GM19043 (cell line): ENCODE measurements around the gene AP1S1.
"Not testable (repeated sequence)": the region's sequence is repeated elsewhere in the genome, so short reads cannot be mapped to it uniquely, and the experiment has no call there.

Experiments
- ATAC-seq: cut with Tn5 transposase; IDR thresholded peaks from one replicate; pipeline ENCODE4 v1.9.1; 2021; ENCODE audit warnings: low read depth; ENCODE audit not compliant: unreplicated experiment

AP1S1 gene

DNA sequence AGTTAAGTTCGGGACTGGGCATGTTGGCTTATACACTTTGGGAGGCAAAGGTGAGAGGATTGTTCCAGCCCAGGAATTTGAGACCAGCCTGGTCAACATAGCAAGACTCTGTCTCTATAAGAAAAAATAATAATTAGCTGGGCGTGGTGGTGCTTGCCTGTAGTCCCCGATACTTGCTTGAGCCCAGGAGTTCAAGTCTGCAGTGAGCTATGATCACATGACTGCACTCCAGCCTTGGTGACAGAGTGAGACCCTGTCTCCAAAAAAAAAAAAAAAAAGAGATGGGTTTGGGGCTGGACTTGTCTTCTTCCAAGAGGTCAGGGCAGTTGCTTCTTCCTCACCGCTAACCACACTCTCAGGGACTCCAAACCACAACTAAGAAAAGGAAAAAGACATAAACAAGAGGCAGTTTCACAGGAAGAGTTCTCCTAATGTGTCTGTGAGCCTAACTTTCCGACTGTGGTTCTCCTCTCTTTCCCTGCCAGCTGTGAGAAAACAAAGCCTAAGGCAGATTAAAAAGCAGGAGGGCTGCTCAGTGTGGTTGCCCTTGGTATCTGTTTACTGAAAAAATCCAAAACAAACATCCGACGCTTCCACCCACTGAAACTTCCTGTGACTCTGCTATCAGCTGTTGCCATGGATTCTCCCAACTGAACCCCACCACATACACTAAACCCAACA is 29.8 kb upstream of the AP1S1 start:
- no peak for ATAC-seq

DNA sequence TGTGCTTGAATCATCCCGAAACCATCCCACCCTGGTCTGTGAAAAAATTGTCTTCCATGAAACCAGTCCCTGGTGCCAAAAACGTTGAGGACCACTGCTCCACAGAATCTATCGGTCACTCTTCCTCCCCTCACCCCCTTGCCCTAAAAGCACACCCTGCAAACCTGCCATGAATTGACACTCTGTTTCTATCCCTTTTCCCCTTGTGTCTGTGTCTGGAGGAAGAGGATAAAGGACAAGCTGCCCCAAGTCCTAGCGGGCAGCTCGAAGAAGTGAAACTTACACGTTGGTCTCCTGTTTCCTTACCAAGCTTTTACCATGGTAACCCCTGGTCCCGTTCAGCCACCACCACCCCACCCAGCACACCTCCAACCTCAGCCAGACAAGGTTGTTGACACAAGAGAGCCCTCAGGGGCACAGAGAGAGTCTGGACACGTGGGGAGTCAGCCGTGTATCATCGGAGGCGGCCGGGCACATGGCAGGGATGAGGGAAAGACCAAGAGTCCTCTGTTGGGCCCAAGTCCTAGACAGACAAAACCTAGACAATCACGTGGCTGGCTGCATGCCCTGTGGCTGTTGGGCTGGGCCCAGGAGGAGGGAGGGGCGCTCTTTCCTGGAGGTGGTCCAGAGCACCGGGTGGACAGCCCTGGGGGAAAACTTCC is 28.2 kb upstream of the AP1S1 start:
- ATAC-seq: no peak

DNA sequence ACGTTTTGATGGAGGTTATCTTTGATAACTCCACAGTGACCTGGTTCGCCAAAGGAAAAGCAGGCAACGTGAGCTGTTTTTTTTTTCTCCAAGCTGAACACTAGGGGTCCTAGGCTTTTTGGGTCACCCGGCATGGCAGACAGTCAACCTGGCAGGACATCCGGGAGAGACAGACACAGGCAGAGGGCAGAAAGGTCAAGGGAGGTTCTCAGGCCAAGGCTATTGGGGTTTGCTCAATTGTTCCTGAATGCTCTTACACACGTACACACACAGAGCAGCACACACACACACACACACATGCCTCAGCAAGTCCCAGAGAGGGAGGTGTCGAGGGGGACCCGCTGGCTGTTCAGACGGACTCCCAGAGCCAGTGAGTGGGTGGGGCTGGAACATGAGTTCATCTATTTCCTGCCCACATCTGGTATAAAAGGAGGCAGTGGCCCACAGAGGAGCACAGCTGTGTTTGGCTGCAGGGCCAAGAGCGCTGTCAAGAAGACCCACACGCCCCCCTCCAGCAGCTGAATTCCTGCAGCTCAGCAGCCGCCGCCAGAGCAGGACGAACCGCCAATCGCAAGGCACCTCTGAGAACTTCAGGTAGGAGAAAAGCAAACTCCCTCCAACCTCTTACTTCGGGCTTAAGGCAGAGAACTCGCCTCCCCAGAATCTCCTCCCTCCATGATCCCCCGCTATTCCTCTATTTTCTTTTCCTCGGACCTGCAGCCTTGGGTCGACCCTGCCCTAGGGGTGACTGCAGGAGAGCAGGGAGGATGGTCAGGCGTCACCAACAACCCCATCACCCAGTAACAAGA is 27.4 kb upstream of the AP1S1 start, which contains the start of gene SERPINE1:
Gene SERPINE1, plus strand, starts transcription at position 454 of the 809 bp plus-strand sequence. CDS start 1,290 bp downstream, outside the sequence.
- ATAC-seq: peak; percentile 52

DNA sequence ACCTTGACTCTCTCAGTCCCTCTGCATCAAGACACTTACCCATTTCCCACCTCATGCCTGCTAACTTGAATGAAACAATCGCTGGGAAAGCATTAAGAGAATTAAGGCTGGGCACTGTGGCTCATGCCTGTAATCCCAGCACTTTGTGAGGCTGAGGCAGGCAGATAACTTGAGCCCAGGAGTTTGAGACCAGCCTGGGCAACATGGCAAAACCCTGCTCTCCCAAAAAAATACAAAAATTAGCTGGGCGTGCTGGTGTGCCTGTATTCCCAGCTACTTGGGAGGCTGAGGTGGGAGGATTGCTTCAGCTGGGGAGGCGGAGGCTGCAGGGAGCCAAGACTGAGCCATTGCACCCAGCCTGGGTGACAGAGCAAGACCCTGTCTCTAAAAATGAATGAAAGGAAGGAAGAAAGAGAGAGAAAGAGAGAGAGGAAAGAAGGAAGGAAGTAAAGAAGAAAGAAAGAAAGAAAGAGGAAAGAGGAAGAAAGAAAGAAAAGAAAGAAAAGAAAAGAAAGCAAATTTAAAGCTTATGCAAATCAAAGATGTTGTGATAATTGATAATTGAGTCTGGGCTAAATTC is 26.7 kb upstream of the AP1S1 start:
- no peak for ATAC-seq

DNA sequence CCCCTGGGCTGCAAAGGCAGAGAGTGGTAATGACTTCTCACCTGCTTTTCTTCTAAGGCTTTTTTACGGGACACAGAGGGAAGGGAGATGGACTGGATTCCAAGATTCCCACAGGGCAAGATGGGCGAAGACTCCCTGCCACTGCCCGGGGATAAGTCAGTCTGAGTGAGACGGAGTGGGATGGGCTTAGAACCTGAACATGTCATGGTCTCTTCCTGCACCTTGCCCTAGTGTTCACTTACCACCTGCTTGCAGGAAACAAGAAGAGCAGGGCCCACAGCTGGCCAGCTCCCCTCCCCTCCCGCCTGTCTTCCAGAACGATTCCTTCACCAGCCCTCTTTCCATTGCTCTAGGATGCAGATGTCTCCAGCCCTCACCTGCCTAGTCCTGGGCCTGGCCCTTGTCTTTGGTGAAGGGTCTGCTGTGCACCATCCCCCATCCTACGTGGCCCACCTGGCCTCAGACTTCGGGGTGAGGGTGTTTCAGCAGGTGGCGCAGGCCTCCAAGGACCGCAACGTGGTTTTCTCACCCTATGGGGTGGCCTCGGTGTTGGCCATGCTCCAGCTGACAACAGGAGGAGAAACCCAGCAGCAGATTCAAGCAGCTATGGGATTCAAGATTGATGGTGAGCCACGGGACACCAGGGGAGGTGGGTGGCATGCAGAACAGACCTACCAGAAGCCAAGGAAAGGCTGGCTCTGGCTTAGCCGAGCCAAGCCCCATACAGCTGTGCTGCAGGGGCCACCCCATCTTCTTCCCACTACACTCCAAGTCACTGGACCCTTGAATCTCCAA is 26.0 kb upstream of the AP1S1 start:
- no peak for ATAC-seq

DNA sequence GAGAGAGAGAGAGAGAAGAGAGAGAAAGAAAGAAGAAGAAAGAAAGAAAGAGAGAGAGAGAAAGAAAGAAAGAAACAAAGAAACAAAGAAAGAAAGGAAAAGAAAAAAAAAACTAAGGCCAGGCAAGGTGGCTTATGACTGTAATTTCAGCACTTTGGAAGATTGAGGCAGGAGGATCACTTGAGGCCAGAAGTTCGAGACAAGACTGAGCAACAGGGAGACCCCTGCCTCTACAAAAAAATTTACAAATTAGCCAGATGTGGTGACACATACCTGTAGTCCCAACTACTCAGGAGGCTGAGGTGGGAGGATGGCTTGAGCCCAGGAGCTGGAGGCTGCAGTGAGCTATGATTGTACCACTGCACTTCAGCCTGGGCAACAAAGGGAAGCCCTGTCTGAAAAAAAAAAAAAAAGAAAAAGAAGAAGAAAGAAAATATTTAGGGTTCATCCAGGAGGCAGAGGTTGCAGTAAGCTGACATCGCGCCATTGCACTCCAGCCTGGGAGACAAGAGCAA is 24.6 kb upstream of the AP1S1 start:
- no peak for ATAC-seq

DNA sequence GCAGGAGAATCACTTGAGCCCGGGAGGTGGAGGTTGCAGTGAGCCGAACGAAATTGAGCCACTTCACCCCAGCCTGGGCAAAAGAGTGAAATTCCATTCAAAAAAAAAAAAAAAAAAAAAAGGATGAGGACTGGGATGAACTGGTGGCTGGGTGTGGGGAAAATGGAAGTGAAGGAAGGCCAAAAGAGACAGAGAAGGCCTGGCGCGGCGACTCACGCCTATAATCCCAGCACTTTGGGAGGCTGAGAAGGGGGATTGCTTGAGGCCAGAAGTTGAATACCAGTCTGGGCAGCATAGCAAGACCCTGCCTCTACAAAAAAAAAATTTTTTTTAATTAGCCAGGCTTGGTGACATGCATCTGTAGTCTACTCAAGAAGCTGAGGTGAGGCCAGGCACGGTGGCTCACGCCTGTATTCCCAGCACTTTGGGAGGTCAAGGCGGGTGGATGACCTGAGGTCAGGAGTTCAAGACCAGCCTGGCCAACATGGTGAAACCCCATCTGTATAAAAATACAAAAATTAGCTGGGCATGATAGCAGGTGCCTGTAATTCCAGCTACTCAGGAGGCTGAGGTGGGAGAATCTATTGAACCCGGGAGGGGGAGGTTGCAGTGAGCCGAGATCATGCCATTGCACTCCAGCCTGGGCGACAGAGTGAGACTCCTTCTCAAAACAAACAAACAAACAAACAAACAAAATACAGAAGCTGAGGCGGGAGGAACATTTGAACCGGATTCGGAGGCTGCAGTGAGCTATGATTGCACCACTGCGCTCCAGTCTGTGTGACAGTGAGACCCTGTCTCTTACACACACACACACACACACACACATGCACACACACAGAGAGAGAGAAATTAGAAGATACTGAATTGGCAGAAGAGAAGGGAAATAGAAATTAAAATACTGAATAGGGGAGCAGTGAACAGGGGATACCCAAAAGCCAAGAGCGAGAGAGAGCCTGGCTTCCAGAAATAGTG is 21.4 kb upstream of the AP1S1 start:
- ATAC-seq: not testable (repeated sequence)

DNA sequence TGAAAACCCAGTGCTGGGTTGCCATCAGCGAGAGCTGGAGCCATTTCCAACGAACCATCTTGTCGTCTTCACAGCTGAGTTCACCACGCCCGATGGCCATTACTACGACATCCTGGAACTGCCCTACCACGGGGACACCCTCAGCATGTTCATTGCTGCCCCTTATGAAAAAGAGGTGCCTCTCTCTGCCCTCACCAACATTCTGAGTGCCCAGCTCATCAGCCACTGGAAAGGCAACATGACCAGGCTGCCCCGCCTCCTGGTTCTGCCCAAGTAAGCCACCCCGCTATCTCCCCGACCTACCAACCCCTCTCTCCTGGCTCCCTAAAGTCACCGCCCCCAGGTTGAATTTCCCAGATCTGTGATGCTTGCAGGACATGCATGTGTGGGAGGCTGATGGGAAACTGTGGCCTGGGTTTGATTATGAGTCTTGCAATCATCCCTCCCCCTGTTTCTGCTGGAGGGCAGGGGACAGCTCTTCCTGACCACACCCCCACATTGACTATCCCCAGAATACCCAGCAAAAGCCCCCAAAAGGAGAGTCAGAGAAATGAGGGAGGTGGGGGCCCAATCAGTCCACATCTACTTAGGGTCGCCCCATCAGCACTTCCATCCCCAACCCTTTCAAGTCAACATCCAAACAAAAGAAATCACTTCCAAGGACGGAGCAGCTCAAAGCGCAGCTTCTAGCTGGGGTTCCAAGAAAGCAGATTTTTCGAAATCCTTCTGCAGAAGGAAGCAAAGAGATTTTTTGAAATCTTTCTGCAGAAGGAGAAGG is 20.5 kb upstream of the AP1S1 start:
- no peak for ATAC-seq

DNA sequence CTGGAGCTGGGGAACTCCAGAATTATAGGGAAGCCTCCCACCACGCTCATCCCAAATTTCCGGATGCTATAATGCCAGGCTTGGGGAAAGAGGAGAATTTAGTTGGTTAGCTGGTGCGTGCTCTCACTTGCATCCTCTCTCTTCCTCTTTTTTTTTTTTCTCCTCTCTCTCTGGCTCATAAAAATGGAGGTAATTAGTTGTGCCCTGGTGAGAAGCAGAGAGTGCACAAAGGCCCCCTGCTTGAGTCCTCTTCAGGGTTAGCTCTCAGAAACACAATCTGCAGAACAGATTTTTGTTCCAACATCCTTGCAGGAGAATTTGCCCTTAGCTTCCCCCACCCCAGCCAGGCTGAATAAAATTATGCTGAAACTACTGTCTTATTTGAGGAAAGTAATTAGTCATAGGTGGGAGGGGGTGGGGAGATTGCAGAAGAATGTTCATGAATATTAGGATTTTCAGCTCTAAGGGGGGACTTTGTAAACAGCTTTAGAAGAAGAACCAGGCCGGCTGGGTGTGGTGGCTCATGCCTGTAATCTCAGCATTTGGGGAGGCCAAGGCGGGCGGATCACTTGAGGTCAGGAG is 19.8 kb upstream of the AP1S1 start:
- no peak for ATAC-seq

DNA sequence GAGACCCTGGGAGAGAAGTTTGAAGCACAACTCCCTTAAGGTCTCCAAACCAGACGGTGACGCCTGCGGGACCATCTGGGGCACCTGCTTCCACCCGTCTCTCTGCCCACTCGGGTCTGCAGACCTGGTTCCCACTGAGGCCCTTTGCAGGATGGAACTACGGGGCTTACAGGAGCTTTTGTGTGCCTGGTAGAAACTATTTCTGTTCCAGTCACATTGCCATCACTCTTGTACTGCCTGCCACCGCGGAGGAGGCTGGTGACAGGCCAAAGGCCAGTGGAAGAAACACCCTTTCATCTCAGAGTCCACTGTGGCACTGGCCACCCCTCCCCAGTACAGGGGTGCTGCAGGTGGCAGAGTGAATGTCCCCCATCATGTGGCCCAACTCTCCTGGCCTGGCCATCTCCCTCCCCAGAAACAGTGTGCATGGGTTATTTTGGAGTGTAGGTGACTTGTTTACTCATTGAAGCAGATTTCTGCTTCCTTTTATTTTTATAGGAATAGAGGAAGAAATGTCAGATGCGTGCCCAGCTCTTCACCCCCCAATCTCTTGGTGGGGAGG is 16.5 kb upstream of the AP1S1 start:
- ATAC-seq: no peak

DNA sequence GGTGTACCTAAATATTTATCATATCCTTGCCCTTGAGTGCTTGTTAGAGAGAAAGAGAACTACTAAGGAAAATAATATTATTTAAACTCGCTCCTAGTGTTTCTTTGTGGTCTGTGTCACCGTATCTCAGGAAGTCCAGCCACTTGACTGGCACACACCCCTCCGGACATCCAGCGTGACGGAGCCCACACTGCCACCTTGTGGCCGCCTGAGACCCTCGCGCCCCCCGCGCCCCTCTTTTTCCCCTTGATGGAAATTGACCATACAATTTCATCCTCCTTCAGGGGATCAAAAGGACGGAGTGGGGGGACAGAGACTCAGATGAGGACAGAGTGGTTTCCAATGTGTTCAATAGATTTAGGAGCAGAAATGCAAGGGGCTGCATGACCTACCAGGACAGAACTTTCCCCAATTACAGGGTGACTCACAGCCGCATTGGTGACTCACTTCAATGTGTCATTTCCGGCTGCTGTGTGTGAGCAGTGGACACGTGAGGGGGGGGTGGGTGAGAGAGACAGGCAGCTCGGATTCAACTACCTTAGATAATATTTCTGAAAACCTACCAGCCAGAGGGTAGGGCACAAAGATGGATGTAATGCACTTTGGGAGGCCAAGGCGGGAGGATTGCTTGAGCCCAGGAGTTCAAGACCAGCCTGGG is 15.9 kb upstream of the AP1S1 start:
- ATAC-seq: peak; percentile 78

DNA sequence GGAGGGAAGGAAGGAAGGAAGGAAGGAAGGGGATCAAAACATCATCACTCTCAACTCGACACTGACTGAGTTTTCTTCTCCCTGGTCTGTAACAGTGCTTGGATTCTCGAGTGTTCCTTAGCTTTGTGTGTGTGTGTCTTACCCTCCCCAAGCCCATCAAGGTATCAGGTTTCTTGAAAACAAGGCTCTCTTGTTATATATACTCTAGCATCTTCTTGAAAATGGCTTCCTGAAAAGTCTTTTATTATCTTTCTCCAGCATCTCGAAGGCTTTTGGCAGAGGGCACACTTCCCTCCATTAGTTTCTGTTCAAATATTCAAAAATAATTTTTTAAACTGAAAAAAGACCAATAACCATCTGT is 14.0 kb upstream of the AP1S1 start:
- no peak for ATAC-seq

DNA sequence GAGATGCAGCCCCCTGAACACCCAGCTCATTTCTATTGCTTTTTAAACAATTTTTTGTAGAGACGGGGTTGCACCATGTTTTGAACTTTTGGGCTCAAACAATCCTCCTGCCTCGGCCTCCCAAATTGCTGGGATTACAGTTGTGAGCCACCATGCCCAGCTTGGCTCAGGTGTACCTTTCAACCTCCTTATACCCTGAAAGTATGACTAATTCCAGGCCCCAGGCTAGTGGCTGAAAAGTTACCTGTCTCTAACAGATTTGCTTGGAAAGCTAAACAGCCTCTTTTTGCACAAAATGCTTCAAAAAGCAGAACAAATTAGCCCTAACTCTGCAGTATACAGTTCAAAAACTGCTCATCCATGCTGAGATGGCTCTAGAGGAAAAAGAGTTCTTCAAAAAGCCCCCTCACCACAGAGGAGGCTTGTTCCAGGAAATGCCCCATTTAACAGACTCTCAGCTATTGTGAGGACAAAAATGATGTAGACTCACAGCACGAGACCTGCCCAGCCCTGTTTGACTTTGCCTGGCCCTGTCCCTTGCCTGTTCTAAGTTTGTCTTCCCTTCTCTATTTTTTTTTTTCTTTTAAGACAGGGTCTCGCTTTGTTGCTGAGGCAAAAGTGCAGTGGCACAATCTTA is 13.4 kb upstream of the AP1S1 start:
- no peak for ATAC-seq

DNA sequence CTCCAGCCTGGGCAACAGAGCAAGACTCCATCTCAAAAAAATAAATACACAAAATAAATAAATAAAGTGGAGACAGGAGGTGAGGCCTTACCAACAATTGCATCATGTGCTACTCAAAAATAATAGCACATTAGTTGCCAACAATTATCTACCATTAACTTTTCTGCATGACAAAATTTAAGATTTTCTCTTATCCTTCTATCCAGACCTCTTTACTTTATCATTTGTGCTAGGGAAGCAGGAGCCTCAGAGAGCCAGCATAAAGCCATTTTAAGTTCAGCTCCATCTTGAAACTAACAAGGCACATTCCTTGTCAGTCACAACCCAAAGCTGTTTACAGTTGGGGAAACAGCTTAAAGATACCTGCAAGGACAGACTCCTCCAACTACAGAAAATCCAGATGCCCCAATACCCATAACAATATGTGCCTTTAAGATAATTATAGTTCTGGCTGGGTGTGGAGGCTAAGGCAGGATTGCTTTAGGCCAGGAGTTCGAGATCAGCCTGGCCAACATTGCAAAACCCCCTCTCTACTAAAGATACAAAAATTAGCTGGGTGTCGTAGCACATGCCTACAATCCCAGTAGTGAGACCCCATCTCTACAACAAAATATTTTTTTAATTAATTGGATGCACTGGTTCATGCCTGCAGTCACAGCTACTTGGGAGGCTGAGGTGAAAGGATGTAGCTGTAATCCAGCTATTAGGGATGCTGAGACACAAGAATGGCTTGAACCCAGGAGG is 2.2 kb upstream of the AP1S1 start:
- no peak for ATAC-seq

DNA sequence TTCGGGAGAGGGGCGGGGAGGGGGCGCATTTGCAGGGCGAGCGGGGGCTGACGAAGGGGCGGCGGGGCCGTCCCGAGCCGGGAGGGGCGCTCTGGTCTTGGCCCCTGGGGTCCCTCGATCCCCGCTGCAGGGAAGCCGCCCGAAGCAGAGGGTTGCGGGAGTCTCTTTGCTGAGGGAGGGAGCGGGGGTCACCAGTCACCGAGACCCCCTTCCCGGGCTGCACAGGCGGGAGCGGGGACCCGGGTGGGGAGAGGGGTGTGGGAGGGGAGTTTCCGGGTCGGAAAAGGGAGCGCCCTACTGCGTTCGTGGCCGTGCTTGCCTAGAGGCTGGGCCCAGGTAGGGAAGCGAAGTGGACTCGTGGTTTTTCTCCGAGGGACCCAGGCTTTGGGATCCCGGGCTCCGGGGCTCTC is 422 bp downstream of the AP1S1 start:
- no peak for ATAC-seq

DNA sequence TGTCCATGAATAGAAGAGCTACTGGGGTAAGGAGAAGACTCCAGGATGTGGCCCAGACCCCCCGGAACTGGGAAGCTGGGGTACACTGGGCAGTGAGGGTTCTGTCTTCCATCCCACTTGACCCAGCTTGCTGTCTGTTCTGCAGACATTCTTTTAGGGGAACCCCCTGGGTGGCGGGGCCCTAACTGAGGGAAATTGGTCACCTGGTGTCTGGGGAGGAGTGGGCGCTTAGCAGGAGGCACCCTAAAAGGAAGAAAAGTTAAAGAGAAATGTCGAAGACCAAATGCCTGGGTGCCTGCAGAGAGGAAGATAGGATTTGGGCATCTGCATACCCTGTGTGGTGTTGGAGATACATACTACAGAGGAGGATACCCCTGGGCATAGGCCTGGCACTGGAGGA is 1.0 kb downstream of the AP1S1 start:
- no peak for ATAC-seq
